HG03354 (cell line): ENCODE data around the gene NELFA.

Experiments
- ATAC-seq: cut with Tn5 transposase; IDR thresholded peaks from one replicate; pipeline ENCODE4 v1.9.1; 2021; ENCODE audit warnings: mild to moderate bottlenecking; ENCODE audit not compliant: unreplicated experiment, poor library complexity, severe bottlenecking

The NELFA gene

GRCh38 chr4:1948892-1949436 is 59.8 kb downstream of the NELFA start:
- no peak for ATAC-seq

DNA sequence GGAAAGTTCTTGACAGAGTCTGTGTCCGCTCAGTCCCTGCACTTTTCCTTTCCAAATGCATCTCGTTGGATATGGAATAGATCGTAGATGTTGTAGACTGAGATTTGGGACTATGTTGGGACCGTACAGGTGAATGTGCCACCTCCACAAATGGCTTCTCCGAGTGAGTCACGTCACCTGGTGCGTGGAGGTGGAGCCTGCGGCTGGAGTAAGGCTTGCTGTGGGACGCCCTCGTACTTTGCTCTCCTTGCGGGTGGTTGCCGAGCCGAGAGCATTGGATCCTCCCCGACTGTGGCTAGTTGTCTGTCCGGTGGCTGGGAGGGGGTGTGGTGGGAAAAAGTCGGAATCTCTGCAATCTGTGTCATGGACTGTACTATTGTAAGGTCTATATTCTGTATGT is 60.5 kb downstream of the NELFA start:
- no peak for ATAC-seq

GRCh38 chr4:1945912-1946311 is 62.9 kb downstream of the NELFA start:
- no peak for ATAC-seq

GRCh38 chr4:1945124-1945895 is 63.5 kb downstream of the NELFA start:
- no peak for ATAC-seq

DNA sequence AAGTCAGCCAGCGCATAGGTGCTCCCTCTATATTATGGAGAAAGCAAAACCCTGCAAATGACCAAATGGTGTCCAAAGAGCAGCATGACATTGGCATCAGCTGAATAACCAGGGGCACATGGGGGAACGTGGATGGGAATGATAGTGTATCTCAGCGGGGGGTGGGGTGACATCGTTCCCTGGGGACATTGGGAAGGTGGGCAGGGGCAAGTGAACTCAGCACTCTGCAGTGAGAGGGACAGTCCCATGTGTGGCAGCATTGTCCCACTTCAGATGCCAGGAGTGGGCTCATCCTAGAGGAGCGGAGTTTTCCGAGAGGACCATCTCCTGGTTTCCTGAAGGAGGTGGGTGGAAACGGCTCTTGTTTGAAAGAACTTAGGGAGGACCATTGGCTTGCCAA is 64.8 kb downstream of the NELFA start:
- no peak for ATAC-seq

DNA sequence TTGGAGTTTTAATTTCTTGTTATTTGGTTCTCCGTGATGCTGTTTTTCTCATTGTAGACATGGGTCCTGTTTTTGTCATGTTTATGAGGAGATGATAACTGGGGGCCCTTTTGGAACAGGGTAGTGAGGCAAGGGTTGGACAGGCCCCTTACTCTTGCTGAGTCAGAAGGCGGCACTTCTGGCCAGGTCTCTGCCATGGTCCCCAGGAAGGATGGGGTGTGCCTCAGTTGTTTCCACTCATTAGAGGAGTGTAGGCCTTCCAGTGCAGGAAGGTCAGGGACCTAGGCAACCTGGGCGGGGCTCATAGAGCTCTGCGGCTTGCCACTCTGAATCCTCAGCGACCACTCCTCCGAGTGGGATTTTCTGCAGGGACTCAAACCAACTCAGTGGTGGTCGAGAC is 68.2 kb downstream of the NELFA start:
- no peak for ATAC-seq

DNA sequence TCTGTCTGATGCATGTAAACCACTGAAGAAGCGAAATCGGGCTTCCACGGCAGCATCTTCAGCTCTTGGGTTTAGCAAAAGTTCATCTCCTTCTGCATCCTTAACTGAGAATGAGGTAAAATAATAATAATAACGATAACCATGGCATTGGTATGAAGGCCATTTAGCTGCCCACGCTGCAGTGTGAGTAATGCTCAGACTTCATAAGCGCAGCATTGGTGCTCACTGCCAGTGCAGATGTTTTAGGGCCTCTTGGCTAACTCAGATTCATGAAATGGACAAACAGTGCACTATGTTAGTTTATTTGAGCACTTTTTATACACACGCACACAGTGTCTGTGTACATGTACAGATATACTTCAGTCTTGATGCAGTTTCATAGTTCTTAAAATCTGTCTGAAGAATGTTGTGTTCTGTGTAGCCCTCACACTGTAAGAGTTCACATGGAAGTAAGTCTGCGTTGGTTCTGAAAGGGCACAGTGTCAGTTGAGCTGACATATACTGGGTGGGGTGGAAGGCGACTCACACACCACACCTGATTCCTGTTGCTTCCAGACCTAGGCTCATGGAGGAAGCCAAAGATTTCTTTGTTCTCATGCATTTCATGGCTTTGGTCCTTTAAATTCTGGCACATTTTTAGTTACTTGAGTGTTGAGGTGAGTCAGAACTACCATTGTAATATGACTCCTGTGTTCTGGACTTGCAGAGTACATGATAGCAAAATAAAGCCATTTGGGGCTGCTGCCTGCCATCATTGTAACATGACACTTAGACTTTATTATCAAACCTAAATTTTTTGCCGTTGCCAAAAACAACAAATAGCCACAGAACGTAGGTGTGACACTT is 68.9 kb downstream of the NELFA start:
- ATAC-seq, result no peak

- no peak for ATAC-seq
Measured at GRCh38 chr4:1938027-1938426, 70.7 kb downstream of the NELFA start.

- no peak for ATAC-seq
Measured at GRCh38 chr4:1937550-1937949, 71.2 kb downstream of the NELFA start.

GRCh38 chr4:1933700-1934099 is 75.1 kb downstream of the NELFA start:
- no peak for ATAC-seq

- ATAC-seq, result no peak
Measured at GRCh38 chr4:1932736-1933135, 76.0 kb downstream of the NELFA start.
